ENCODE measurements around the gene ENTREP3. TPM values are rescaled to one million over a fixed set of nuclear protein-coding genes. Genes with fewer than 3 reads are reported as not detected.

ENTREP3 gene
- total RNA-seq, 1 experiment from 2014 or later, result 7.7 TPM

DNA sequence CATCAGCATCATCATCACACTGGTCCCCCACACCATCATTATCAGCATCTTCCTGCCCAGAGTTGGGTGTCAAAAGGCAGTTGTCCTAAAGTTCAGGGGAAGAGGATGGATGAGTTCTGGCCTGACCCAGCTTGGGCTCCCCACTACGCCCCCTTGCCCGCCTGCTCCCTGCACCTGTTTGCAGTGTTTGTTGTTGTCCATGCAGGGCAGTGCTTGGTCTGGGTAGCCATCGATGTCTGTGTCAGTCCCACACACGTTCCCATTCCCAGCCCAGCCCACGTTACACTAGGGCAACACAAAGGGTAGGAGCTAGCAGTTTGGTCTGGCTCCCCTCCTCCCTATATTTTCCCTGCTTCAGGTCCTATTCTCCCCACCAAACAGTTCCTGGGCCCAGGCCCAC is 54.4 kb downstream of the ENTREP3 start:
- DNase-seq, result no peak
- no peak overlapping the region for H3K4me3 ChIP-seq
- H3K9me3 ChIP-seq, result no peaks in the 10 kb centered on the region
- no peaks in the 10 kb centered on the region for H3K27me3 ChIP-seq
- H3K36me3 ChIP-seq, result no peaks in the 10 kb centered on the region

DNA sequence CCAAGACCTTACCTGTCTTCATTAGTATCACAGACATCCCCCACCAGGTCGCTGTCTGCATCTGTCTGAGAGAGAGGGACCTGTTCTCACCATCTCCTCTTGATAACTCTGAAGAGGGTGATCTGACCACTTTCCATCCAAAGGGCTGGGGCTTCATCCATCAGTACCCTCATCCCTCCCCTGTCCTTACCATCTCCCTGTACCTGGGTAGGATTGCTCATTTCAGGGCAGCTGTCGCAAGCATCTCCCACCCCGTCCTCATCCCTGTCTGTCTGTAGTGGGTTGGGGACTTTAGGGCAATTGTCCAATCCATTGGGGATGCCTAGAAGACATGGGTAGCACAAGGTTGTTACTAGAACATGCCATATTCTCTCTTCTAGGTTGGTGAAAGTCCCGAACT is 55.5 kb downstream of the ENTREP3 start:
- no peak overlapping the region for H3K4me3 ChIP-seq
- H3K27me3 ChIP-seq, result no peaks in the 10 kb centered on the region
- no peaks in the 10 kb centered on the region for H3K9me3 ChIP-seq
- H3K36me3 ChIP-seq, result no peaks in the 10 kb centered on the region
- DNase-seq, result no peak

DNA sequence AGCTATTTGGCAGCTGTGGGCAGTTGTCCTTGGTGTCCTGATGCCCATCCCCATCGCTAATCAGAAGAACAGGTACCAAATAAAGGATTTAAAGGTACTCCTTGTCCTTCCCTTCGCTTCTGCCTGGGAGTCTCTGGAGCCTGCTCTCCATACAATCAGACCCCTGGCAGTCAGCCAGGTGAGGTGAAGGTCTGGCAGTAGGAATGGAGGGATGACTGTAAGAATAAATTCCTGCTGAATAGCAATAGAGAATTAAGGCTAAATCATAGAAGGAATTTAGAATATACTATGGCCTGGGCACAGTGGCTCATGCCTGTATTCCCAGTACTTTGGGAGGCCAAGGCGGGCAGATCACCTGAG is 56.8 kb downstream of the ENTREP3 start:
- H3K36me3 ChIP-seq, result no peaks in the 10 kb centered on the region
- DNase-seq, result no peak
- no peak overlapping the region for H3K4me3 ChIP-seq
- H3K9me3 ChIP-seq, result no peaks in the 10 kb centered on the region
- H3K27me3 ChIP-seq, result no peaks in the 10 kb centered on the region

DNA sequence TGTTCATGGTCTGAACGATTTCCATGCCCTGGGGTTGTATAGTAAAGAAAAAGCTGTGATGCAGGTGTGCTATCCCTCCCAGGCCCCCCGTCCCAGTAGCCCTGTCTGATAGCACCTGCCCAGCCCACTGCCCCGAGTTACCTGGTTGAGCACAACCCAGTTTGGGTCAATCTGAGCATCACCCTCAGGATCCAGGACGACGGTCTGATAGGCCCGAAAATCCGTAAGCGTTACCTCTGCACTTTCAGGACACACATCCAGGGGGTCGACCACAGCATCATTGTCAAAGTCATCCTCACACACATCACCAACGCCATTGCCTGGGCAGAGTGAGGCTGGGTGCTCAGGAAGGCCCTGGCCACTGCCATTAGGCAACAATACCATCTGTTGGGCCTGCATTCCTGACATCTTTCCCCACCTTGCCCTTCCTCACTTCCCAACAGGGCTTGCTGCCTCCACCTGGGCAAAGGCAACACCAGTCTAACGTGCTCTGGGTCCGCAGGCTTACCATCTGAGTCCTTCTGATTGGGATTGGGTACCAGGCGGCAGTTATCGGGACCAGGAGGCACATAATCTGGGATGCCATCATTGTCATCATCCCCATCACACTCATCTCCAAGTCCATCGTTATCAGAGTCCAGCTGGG is 57.3 kb downstream of the ENTREP3 start:
- no peak for DNase-seq
- Histone ChIP-seq H3K27me3 (no peaks in the 10 kb centered on the region), H3K36me3 (no peaks in the 10 kb centered on the region), H3K4me3 (no peak overlapping the region), H3K9me3 (no peaks in the 10 kb centered on the region)

Other genes with a start within 250 kb of the ENTREP3 start
- gene DCST2, start 221.7 kb downstream of the ENTREP3 start, total RNA-seq (2014; rRNA removed; shearing (Covaris generic); ENCODE audit: low replicate concordance), result not detected in 2 replicates
- gene DCST1, start 221.7 kb downstream of the ENTREP3 start, total RNA-seq (2014; rRNA removed; shearing (Covaris generic); ENCODE audit: low replicate concordance), result not detected in 2 replicates
- 189 and 285 TPM in 2 replicates for gene ADAM15, start 204.2 kb downstream of the ENTREP3 start, total RNA-seq (2014; rRNA removed; shearing (Covaris generic); ENCODE audit: low replicate concordance)
- gene EFNA4, start 191.7 kb downstream of the ENTREP3 start, total RNA-seq (2014; rRNA removed; shearing (Covaris generic); ENCODE audit: low replicate concordance), result 12.0 and 13.0 TPM in 2 replicates
- 0.64 and 3.0 TPM in 2 replicates for gene EFNA3, start 176.6 kb downstream of the ENTREP3 start, total RNA-seq (2014; rRNA removed; shearing (Covaris generic); ENCODE audit: low replicate concordance)
- 0.37 and 4.1 TPM in 2 replicates for gene EFNA1, start 127.6 kb downstream of the ENTREP3 start, total RNA-seq (2014; rRNA removed; shearing (Covaris generic); ENCODE audit: low replicate concordance)
- gene SLC50A1, start 119.6 kb downstream of the ENTREP3 start, total RNA-seq (2014; rRNA removed; shearing (Covaris generic); ENCODE audit: low replicate concordance), result 25.9 and 56.9 TPM in 2 replicates
- gene DPM3, start 115.0 kb downstream of the ENTREP3 start, total RNA-seq (2014; rRNA removed; shearing (Covaris generic); ENCODE audit: low replicate concordance), result 48.9 TPM in 1 of 2 replicates, not detected in the other
- gene KRTCAP2, start 82.2 kb downstream of the ENTREP3 start, total RNA-seq (2014; rRNA removed; shearing (Covaris generic); ENCODE audit: low replicate concordance), result 220 and 236 TPM in 2 replicates
- gene TRIM46, start 81.6 kb downstream of the ENTREP3 start, total RNA-seq (2014; rRNA removed; shearing (Covaris generic); ENCODE audit: low replicate concordance), result not detected in 2 replicates
- 9.1 and 11.0 TPM in 2 replicates for gene THBS3, start 47.6 kb downstream of the ENTREP3 start, total RNA-seq (2014; rRNA removed; shearing (Covaris generic); ENCODE audit: low replicate concordance)
- 97.2 and 100 TPM in 2 replicates for gene MTX1, start 46.8 kb downstream of the ENTREP3 start, total RNA-seq (2014; rRNA removed; shearing (Covaris generic); ENCODE audit: low replicate concordance)
- 116 TPM in 2 replicates for gene SCAMP3, start 6.9 kb upstream of the ENTREP3 start, total RNA-seq (2014; rRNA removed; shearing (Covaris generic); ENCODE audit: low replicate concordance)
- 21.8 and 28.3 TPM in 2 replicates for gene CLK2, start 18.0 kb upstream of the ENTREP3 start, total RNA-seq (2014; rRNA removed; shearing (Covaris generic); ENCODE audit: low replicate concordance)
- gene HCN3, start 22.0 kb upstream of the ENTREP3 start, total RNA-seq (2014; rRNA removed; shearing (Covaris generic); ENCODE audit: low replicate concordance), result 0.10 and 1.2 TPM in 2 replicates
- gene PKLR, start 46.0 kb upstream of the ENTREP3 start, total RNA-seq (2014; rRNA removed; shearing (Covaris generic); ENCODE audit: low replicate concordance), result not detected in 2 replicates
- gene FDPS, start 53.4 kb upstream of the ENTREP3 start, total RNA-seq (2014; rRNA removed; shearing (Covaris generic); ENCODE audit: low replicate concordance), result 267 and 286 TPM in 2 replicates
- gene RUSC1, start 65.4 kb upstream of the ENTREP3 start, total RNA-seq (2014; rRNA removed; shearing (Covaris generic); ENCODE audit: low replicate concordance), result 22.9 and 27.0 TPM in 2 replicates

Measured in MG63 (cell line).